WERI-Rb-1 (cell line): ENCODE results near the gene LRP2.

Experiments used
- DNase-seq: peaks from one replicate; pipeline ENCODE4 v3.0.0-alpha.2; 2020
- H3K27ac ChIP-seq: fragments of 250-450 bp; sonication (Bioruptor Pico); 2 replicates; pipeline ENCODE4 v1.5.1; 2020; ENCODE audit warnings: mild to moderate bottlenecking, moderate library complexity
- H3K27me3 ChIP-seq: fragments of 250-450 bp; sonication (Bioruptor Pico); 2 replicates; pipeline ENCODE4 v1.5.1; 2021; ENCODE audit warnings: mild to moderate bottlenecking, low read depth, moderate library complexity; ENCODE audit not compliant: insufficient read depth, severe bottlenecking
- H3K36me3 ChIP-seq: fragments of 250-450 bp; sonication (Bioruptor Pico); 2 replicates; pipeline ENCODE4 v1.5.1; 2020; ENCODE audit warnings: mild to moderate bottlenecking, moderate library complexity
- H3K4me3 ChIP-seq: 2 replicates; pipeline ENCODE4 v1.5.1; 2011; ENCODE audit warnings: low read depth, mild to moderate bottlenecking, control low read depth, low read length
- H3K9me3 ChIP-seq: fragments of 250-450 bp; sonication (Bioruptor Pico); 2 replicates; pipeline ENCODE4 v1.5.1; 2021; ENCODE audit warnings: mild to moderate bottlenecking, moderate library complexity; ENCODE audit not compliant: severe bottlenecking
- TF ChIP-seq, protein P1 (sequence below): IDR thresholded peaks from 2 replicates; pipeline ENCODE4 v1.5.1; 2011; ENCODE audit warnings: low read depth, mild to moderate bottlenecking, control low read depth, inconsistent platforms, low read length

Gene LRP2

DNA sequence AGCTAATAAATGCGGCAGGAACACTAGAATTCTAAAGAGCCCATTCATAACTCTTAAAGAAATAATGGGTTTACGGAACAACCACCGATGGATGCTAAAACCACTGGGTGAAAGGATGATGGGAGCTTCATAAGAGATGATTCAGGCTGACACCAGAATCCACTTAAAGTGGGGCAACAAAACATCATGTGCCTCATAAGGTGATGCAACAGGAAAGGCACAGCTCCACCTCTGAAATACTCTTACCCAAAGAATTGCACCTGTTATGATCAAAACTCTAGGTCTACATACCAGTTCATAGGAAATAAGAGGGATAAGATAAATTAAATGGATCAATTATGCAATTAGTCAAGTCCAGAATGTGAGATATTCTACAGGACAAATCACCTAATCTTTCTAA, 161.6 kb downstream of the LRP2 start:
- no peak for DNase-seq
- Histone ChIP-seq H3K27me3 (peaks cover 12% of the 10 kb centered on the region), H3K9me3 (no peaks in the 10 kb centered on the region), H3K27ac (no peak overlapping the region), H3K4me3 (no peak overlapping the region), H3K36me3 (no peaks in the 10 kb centered on the region)
- TF ChIP-seq, protein P1, sequence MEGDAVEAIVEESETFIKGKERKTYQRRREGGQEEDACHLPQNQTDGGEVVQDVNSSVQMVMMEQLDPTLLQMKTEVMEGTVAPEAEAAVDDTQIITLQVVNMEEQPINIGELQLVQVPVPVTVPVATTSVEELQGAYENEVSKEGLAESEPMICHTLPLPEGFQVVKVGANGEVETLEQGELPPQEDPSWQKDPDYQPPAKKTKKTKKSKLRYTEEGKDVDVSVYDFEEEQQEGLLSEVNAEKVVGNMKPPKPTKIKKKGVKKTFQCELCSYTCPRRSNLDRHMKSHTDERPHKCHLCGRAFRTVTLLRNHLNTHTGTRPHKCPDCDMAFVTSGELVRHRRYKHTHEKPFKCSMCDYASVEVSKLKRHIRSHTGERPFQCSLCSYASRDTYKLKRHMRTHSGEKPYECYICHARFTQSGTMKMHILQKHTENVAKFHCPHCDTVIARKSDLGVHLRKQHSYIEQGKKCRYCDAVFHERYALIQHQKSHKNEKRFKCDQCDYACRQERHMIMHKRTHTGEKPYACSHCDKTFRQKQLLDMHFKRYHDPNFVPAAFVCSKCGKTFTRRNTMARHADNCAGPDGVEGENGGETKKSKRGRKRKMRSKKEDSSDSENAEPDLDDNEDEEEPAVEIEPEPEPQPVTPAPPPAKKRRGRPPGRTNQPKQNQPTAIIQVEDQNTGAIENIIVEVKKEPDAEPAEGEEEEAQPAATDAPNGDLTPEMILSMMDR: no peak

GRCh38 chr2:169193618-169194017, 168.7 kb downstream of the LRP2 start:
- H3K36me3 ChIP-seq: no peaks in the 10 kb centered on the region
- DNase-seq: no peak
- TF ChIP-seq, protein P1: no peak
- H3K27ac ChIP-seq: no peak overlapping the region
- H3K27me3 ChIP-seq: peaks cover 10% of the 10 kb centered on the region
- H3K9me3 ChIP-seq: no peaks in the 10 kb centered on the region
- H3K4me3 ChIP-seq: no peak overlapping the region

- TF ChIP-seq, protein P1: no peak
Measured at GRCh38 chr2:169190197-169190775, 172.0 kb downstream of the LRP2 start.

GRCh38 chr2:169189132-169189531, 173.2 kb downstream of the LRP2 start:
- Histone ChIP-seq H3K36me3 (no peaks in the 10 kb centered on the region), H3K4me3 (no peak overlapping the region), H3K27me3 (peaks cover 8% of the 10 kb centered on the region), H3K27ac (no peak overlapping the region), H3K9me3 (no peaks in the 10 kb centered on the region)
- DNase-seq: no peak
- TF ChIP-seq, protein P1: no peak

More at GRCh38 chr2:169190197-169190775, 172.0 kb downstream of the LRP2 start:
- Histone ChIP-seq H3K36me3 (no peaks in the 10 kb centered on the region), H3K9me3 (no peaks in the 10 kb centered on the region), H3K27ac (no peak overlapping the region), H3K4me3 (no peak overlapping the region), H3K27me3 (peaks cover 11% of the 10 kb centered on the region)
- no peak for DNase-seq

GRCh38 chr2:169185711-169186110, 176.6 kb downstream of the LRP2 start:
- H3K27me3 ChIP-seq: peaks cover 8% of the 10 kb centered on the region
- H3K36me3 ChIP-seq: no peaks in the 10 kb centered on the region
- no peak overlapping the region for H3K27ac ChIP-seq
- H3K9me3 ChIP-seq: no peaks in the 10 kb centered on the region
- DNase-seq: no peak
- TF ChIP-seq, protein P1: no peak
- no peak overlapping the region for H3K4me3 ChIP-seq

DNA sequence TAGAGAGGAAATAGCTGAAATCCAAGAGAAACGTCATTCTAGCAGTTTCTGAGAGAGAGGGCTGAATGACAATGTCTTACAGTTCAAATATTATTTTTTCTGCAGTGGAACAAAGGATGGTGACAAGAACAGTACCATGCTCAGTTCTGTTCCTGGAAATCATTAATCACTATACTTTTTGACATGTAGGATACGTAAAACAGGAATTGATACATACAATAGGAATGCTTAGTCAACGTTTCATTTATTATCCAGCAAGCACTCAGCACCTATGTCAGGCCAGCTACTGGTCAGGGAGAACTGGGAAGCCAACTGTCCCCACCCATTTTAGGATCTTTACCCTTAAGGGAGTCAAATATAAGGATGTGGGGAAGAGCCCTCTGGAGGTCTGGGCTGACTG, 178.3 kb downstream of the LRP2 start:
- DNase-seq: no peak
- H3K9me3 ChIP-seq: no peaks in the 10 kb centered on the region
- no peak overlapping the region for H3K27ac ChIP-seq
- TF ChIP-seq, protein P1: no peak
- H3K36me3 ChIP-seq: no peaks in the 10 kb centered on the region
- peaks cover 15% of the 10 kb centered on the region for H3K27me3 ChIP-seq
- H3K4me3 ChIP-seq: no peak overlapping the region
